Thyroid gland (tissue), 4 donors: ENCODE data around the gene BCAT1. TPM values are rescaled to one million over a fixed set of nuclear protein-coding genes. Genes with fewer than 3 reads are reported as not detected.
"Not testable (repeated sequence)": the region's sequence is repeated elsewhere in the genome, so short reads cannot be mapped to it uniquely, and the experiment has no call there.

Experiments used
- DNase-seq, 2 donors: peaks; one replicate each; pipeline ENCODE4 v3.0.0-alpha.2; 2019
- H3K27ac ChIP-seq, 3 donors: fragments of 200-600 bp; sonication (generic); 1 replicate in 2 of 3; 2 replicates in 1 of 3; pipeline ENCODE4 v1.5.1; 2016 to 2019; ENCODE audit warnings: mild to moderate bottlenecking in 1 of 3, moderate library complexity in 1 of 3
- H3K27me3 ChIP-seq: fragments of 200-600 bp; sonication (generic); one replicate; pipeline ENCODE4 v1.5.1; 2019
- H3K36me3 ChIP-seq, 2 donors: fragments of 200-600 bp; sonication (generic); one replicate each; pipeline ENCODE4 v1.5.1; 2016 to 2019
- H3K4me1 ChIP-seq, 2 donors: fragments of 200-600 bp; sonication (generic); one replicate each; pipeline ENCODE4 v1.5.1; 2017 to 2019
- H3K4me3 ChIP-seq, 3 donors: fragments of 200-600 bp; sonication (generic); replicated peaks in 1 of 3; 1 replicate in 2 of 3; 2 replicates in 1 of 3; pipeline ENCODE4 v1.5.1; 2016; ENCODE audit warnings: mild to moderate bottlenecking in 1 of 3
- H3K9me3 ChIP-seq: fragments of 200-600 bp; sonication (generic); one replicate; pipeline ENCODE4 v1.5.1; 2017
- CTCF ChIP-seq, 6 experiments: fragments of 200-600 bp in 3 of 6; fragments of 450-650 bp in 3 of 6; sonication (generic) in 3 of 6; IDR thresholded peaks; one replicate each; pipeline ENCODE4 v1.5.1; 2016 to 2019; ENCODE audit warnings: antibody characterized with exemption in 6 of 6, mild to moderate bottlenecking in 2 of 6, inconsistent platforms in 1 of 6, moderate library complexity in 1 of 6
- POLR2A ChIP-seq, 2 donors: fragments of 450-650 bp; IDR thresholded peaks; one replicate each; pipeline ENCODE4 v1.6.1; 2017; ENCODE audit warnings: antibody characterized with exemption in 2 of 2, mild to moderate bottlenecking in 2 of 2, moderate library complexity in 1 of 2
- WGBS, 2 donors: methylation state at CpG; one replicate each; pipeline ENCODE4 v1.1.5; 2017; 5-methylcytosine and 5-hydroxymethylcytosine counted together
- intact Hi-C: fragments of 100-400 bp; cut with DNase I; formaldehyde crosslinking; loops from one replicate; pipeline ENCODE4 v1.15.1; 2023
- total RNA-seq, 4 donors: library from RNA; depleted of rRNA; stranded (reverse); fragments of >200 nt; gene quantifications; one replicate each; pipeline ENCODE4 v1.2.3, GENCODE V29; 2016

The BCAT1 gene
- total RNA-seq, 4 donors from 2014 or later, result 3.8 to 49.1 (median 13.2) TPM

GRCh38 chr12:24853588-24853987 is 95.3 kb downstream of the BCAT1 start:
- WGBS, 2 donors, result 82 to 85% methylated on average over 2 of the region's 2 CpGs
- no peak for DNase-seq
- TF ChIP-seq POLR2A (IDR thresholded peaks at IDR 0.05), result no peak
- TF ChIP-seq CTCF (IDR thresholded peaks at IDR 0.05), result no peak
- Histone ChIP-seq H3K4me1 (no peaks in the 10 kb centered on the region), H3K27ac (no peak overlapping the region), H3K36me3 (no peaks in the 10 kb centered on the region), H3K9me3 (no peaks in the 10 kb centered on the region), H3K4me3 (no peak overlapping the region), H3K27me3 (no peaks in the 10 kb centered on the region)
- intact Hi-C loops, result no loop called here

GRCh38 chr12:24853094-24853493 is 95.8 kb downstream of the BCAT1 start:
- DNase-seq, result no peak
- H3K4me1 ChIP-seq, result no peaks in the 10 kb centered on the region
- H3K27ac ChIP-seq, result no peak overlapping the region
- intact Hi-C loops, result no loop called here
- no peak for TF ChIP-seq POLR2A (IDR thresholded peaks at IDR 0.05)
- no peak for TF ChIP-seq CTCF (IDR thresholded peaks at IDR 0.05)
- no peaks in the 10 kb centered on the region for H3K9me3 ChIP-seq
- H3K36me3 ChIP-seq, result no peaks in the 10 kb centered on the region
- no peak overlapping the region for H3K4me3 ChIP-seq
- WGBS, 2 donors, result 97% methylated on average over 2 of the region's 2 CpGs
- no peaks in the 10 kb centered on the region for H3K27me3 ChIP-seq

- Histone ChIP-seq H3K9me3 (no peaks in the 10 kb centered on the region), H3K36me3 (no peaks in the 10 kb centered on the region), H3K27me3 (no peaks in the 10 kb centered on the region), H3K4me3 (no peak overlapping the region), H3K27ac (no peak overlapping the region), H3K4me1 (no peaks in the 10 kb centered on the region)
- 51 to 54% methylated on average over 1 of the region's 1 CpG for WGBS, 2 donors
- TF ChIP-seq CTCF (IDR thresholded peaks at IDR 0.05), result peak in 4 of 6 experiments; percentile 11 to 60 (median 51)
- TF ChIP-seq POLR2A (IDR thresholded peaks at IDR 0.05), result no peak
- no peak for DNase-seq
- intact Hi-C loops, result no loop called here
Measured at GRCh38 chr12:24852420-24852819, 96.5 kb downstream of the BCAT1 start.

- H3K27me3 ChIP-seq, H3K4me1 ChIP-seq, H3K27ac ChIP-seq, intact Hi-C loops, H3K9me3 ChIP-seq, H3K4me3 ChIP-seq, H3K36me3 ChIP-seq, DNase-seq: not testable (repeated sequence)
- WGBS, 2 donors, result 56 to 59% methylated on average over 2 of the region's 2 CpGs
Measured at GRCh38 chr12:24851883-24852282, 97.0 kb downstream of the BCAT1 start.

GRCh38 chr12:24851341-24851740 is 97.6 kb downstream of the BCAT1 start:
- TF ChIP-seq POLR2A (IDR thresholded peaks at IDR 0.05), result no peak
- TF ChIP-seq CTCF (IDR thresholded peaks at IDR 0.05), result no peak
- Histone ChIP-seq H3K27ac (no peak overlapping the region), H3K36me3 (no peaks in the 10 kb centered on the region), H3K4me1 (no peaks in the 10 kb centered on the region), H3K27me3 (no peaks in the 10 kb centered on the region), H3K9me3 (no peaks in the 10 kb centered on the region), H3K4me3 (no peak overlapping the region)
- no peak for DNase-seq
- 98% methylated on average over 3 of the region's 3 CpGs for WGBS, 2 donors
- intact Hi-C loops, result no loop called here

- H3K4me3 ChIP-seq, result no peak overlapping the region
- no peaks in the 10 kb centered on the region for H3K9me3 ChIP-seq
- no peaks in the 10 kb centered on the region for H3K36me3 ChIP-seq
- no peaks in the 10 kb centered on the region for H3K4me1 ChIP-seq
- no peak for DNase-seq
- no peak for TF ChIP-seq CTCF (IDR thresholded peaks at IDR 0.05)
- no peak for TF ChIP-seq POLR2A (IDR thresholded peaks at IDR 0.05)
- WGBS, 2 donors, result 60 to 89% methylated on average over 3 of the region's 3 CpGs
- intact Hi-C loops, result no loop called here
- no peak overlapping the region for H3K27ac ChIP-seq
- no peaks in the 10 kb centered on the region for H3K27me3 ChIP-seq
Measured at GRCh38 chr12:24850496-24850895, 98.4 kb downstream of the BCAT1 start.
